HG03103 (cell line): ENCODE results near the gene NHERF2.

Source experiments
- ATAC-seq: cut with Tn5 transposase; IDR thresholded peaks from one replicate; pipeline ENCODE4 v1.9.1; 2021; ENCODE audit warnings: low read depth; ENCODE audit not compliant: unreplicated experiment

NHERF2 gene

DNA sequence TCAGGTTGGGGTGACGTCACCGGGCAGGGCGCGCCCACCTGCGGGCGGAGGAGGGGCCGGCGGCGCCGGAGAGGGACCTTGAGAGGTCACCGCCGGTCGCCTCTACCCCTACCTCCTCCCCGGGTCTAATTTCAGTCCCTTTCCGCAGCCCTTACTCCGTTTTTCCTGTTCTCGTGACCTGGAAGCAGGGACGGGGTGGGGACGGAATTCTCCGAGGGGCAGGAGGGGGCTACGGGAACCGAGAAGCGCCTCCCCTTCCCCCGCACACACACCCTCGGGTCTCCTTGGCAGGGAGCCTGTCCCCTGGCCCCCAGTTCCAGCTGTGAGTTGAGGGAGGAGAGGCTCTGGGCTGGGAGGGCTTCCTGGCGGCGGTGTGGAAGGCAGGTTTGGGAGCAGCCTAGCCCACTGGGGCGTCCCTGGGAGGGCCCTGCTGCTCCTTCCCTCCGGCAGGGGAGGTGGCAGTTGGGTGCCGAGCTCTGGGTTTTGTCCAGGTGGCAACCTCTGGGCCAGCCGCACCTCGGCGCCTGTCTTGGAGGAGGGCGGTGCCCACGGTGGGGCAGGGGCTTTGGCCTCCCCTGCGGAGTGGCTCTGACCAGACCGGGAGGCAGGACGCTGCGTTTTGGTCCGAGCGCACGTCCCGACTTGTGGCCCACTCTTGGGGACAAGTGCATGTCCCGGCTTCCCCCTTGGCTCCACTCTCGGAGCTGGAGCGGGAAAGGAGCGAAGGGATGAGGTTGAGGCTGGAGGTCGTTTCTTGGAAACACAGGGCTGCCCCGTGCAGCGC, 36.2 kb upstream of the NHERF2 start:
- no peak for ATAC-seq

DNA sequence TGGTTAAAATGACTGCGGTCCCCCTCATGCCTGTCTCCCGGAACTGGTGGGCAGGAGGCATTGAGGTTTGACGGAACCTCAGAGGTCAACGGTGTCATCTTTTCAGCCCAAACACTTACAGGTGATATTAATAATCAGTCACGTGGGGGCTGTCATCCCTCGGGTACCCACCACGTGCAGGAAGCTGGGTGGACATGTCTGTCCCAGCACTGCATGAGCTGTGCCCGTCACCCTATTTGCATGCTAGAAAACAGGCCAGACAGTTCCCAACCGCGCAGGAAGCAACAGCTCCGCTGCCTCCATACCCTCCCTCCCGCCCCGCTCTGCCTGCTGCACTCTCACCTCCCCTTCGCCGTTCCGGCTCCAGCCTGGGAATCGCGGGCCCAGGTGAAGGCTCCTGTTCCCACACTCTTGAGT, 35.6 kb upstream of the NHERF2 start:
- ATAC-seq, result no peak

DNA sequence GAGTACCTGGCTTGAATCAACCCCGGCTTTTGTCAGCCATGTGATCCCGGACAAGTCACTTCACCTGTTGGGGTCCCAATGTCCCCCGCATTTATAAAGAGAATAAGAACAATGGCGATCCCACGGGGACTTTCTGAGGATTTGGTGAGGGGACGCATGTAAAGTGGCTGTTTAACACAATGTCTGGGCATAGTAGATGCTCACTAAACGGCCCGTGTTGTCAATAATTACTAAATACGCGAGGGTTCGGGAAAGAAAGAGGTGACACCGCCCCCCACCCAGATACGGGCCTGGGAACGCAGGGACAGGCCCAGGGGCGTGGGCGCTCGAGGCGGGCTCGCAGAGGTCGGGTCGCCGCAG, 35.1 kb upstream of the NHERF2 start:
- peak; percentile 8 for ATAC-seq

DNA sequence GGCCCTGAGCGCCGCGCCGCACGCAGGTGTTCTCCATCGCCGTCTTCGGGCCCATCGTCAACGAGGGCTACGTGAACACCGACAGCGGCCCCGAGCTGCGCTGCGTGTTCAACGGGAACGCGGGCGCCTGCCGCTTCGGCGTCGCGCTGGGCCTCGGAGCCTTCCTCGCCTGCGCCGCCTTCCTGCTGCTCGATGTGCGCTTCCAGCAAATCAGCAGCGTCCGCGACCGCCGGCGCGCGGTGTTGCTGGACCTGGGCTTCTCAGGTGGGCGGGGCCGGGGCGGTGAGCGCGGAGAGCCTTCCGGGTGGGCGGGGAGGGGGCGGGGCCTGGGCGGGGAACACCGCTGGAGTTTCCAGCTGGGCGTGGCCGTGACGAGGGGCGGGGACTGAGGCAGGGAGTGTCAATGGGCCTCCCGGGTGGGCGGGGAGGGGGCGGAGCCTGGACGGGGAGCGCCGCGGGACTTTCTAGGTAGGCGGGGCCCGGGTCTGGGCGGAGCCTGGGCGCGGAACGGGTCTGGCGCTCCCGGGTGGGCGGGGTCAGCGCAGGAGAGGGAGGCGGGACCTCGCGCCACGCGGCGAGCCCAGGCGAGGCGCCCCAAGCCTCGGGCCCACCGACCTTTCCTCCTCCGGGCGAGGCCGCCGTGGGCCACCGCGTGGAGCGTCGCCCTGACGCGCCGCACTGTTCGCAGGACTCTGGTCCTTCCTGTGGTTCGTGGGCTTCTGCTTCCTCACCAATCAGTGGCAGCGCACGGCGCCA, 34.6 kb upstream of the NHERF2 start:
- peak; percentile 44 for ATAC-seq

DNA sequence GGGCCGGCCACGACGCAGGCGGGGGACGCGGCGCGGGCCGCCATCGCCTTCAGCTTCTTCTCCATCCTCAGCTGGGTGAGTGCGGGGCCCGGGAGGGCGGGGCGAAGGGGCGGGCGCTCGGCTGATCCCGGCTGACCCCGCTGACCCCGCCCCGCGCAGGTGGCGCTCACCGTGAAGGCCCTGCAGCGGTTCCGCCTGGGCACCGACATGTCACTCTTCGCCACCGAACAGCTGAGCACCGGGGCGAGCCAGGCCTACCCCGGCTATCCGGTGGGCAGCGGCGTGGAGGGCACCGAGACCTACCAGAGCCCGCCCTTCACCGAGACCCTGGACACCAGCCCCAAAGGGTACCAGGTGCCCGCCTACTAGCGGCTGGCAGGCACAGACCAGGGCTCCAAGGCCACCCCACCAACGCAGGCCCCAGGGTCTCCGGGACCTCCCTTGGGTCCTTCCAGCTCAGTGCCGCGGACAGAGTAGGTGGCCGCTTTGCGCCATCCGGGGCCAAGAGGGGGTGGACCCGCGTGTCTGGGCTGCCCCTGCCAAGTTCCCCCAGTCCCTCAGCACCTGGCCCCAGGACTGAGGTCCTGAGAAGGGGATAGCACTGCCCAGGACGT, 33.9 kb upstream of the NHERF2 start:
- no peak for ATAC-seq

DNA sequence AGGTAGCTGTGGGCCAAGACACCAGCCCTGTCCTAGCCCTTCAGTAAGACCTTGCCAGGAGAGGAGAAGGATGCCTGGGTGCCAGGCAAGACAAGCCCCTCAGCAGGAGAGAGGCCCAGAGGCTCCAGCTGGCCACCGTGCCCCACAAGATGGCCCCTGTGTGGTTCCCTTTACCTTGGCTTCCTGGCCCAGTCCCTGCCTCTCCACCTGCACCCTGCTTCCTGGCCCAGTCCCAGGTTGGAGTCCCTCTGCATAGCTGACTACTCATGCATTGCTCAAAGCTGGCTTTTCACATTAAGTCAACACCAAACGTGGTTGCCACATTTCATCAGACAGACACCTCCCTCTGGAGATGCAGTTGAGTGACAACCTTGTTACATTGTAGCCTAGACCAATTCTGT, 33.0 kb upstream of the NHERF2 start:
- no peak for ATAC-seq

DNA sequence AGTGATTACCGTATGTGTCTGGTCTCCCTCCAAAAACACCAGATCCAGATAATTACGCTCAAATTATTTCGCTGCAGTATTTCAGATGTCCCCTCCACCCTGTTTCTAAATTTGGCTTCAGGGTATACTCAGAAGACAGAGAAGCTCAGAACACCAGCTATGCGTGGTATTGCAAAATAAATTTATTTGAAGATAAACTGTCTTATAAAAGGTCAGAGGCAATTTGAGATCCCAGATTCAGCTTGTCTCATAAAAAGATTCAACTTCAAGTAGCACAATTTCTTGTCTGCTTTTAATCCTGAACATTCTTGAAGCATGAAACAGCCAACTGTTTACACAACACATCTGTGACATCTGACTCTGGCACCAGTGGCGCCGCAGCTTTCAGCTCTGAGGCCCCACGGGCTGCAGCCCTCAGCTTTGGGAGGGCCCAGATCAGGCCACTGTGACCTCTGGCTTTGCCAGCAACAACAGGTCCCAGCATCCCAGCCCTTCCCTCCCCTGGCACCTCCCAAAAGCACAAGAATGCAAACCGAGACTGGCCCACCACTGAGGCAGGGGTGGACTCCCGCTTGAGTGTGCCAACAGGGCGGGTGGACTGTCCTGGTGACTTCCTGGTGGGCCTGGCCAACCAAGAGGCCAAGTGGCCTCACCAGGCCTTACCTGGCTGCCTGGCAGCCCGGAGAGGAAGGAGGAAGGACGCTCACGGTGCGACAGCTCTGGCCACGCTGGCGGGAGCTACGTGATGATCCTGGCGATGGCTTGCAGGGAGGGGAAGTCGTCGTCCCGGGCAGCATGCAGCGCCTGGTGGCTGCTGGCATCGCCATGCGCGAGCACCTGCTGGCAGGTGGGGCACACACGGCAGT, 29.0 kb upstream of the NHERF2 start:
- ATAC-seq, result no peak

DNA sequence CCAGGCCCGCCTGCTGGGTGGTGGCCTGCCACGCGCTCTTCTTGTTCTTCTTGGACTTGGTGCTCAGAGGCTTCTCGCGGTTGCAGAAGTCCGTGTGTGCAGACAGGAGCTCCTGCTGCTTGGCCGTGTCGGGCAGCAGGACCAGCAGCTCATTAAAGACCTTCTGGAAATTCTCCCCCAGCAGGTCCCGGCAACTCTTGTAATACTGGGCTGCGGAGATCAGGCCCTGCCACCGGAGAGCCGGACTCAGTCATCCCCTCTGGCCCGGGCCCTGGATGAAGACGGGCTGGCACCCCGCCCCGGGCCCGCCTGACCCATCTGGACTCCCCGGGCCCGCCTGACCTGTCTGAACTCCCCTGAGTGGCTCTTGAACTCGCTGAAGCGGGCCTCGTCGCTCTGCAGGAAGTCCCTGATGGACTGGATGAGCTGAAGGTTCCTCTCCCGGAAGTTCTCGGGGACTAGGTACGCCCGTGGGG, 28.3 kb upstream of the NHERF2 start:
- ATAC-seq, result no peak

DNA sequence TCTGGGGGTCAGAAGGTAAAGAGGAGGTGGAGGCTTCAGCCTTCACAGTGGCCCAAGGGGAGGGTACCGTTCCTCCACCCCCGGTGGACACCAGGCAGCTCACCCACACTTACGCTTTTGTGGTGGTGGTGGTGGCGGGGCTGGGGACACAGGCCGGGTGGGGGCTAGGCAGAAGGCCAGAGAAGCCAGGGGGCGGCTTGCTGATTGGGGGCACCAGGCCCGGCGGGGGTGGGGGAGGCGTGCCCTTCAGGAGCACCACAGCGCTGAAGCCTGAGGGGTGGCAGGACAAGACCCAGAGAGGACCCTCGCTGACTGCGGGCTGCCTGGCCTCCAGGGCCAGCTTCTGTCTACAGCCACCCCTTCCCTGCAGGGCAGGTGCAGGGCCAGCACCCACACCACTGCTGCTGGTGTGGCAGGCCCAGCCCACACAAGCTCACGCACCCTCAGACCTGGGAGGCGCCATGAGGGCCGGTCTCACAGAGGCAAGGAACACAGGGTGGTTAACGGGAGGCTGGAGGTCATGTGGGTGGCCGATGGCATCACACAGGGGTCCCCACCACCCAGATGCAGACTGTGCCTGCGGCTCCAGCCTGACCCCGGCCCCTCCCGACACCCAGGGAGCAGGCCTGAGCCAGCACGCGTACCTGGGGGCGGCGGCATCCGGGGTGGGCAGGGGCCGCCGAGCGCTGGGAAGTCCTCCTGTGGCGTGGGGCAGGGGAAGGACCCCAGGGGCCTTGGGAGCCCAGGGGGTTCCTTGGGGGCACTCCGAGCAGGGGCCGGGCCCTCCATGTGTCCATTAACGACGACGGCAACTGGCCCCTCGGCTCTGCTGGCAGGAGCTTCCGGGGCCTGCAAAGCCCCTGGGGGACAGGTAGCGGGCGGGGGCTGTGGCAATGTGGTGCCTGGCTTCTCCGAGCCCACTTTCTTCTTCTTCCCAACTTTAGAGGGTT, 27.6 kb upstream of the NHERF2 start:
- ATAC-seq, result no peak

DNA sequence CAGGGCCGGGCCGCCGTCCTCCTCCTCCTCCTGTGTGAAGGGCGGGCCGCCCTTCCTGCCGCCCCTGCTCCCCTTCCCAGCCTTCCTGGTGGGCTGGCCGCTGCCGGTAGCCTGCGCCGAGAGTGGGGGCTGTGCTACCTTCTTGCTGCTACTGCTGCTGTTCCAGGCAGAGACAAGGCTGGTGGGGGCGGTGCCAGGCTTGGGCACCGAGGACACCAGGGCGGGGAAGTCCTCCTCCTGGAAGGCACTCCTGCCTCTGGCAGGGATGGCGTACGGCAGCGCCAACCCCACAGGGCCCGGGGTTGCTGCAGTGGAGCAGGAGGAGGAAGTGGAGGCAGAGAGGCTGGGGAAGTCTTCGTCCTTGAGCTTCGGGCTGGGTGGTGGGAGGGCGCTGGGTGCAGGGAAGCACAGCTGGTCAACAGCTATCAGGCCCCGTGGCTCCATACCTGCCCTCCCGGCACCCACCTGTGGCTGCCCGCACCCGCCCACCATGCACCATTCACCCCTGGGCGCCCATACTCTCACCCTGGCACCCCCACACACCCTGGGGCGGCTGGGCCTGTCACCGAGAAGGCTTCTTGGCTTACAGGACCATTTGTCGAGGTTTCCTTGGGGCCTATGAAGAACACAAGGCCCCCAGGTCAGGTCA, 26.7 kb upstream of the NHERF2 start:
- no peak for ATAC-seq

DNA sequence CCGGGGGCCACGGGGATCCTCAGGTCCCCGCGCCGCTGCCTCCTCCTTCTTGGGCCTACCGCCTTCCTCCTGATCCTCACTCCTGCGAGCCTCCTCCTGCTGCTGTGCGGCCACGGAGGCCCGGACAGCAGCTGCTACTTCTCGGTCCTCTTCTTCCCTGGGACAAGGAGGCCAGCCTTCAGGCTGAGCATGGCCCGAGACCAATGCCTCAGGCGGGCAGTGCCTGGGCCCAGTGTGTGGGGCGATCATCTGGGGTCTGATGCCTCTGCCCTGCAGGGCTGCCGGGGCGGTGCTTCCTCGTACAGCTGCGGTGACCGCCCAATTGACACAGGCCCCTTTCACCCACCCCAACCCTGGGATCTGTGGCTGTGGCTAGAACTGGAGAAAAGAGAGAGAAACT, 25.7 kb upstream of the NHERF2 start:
- ATAC-seq, result no peak

DNA sequence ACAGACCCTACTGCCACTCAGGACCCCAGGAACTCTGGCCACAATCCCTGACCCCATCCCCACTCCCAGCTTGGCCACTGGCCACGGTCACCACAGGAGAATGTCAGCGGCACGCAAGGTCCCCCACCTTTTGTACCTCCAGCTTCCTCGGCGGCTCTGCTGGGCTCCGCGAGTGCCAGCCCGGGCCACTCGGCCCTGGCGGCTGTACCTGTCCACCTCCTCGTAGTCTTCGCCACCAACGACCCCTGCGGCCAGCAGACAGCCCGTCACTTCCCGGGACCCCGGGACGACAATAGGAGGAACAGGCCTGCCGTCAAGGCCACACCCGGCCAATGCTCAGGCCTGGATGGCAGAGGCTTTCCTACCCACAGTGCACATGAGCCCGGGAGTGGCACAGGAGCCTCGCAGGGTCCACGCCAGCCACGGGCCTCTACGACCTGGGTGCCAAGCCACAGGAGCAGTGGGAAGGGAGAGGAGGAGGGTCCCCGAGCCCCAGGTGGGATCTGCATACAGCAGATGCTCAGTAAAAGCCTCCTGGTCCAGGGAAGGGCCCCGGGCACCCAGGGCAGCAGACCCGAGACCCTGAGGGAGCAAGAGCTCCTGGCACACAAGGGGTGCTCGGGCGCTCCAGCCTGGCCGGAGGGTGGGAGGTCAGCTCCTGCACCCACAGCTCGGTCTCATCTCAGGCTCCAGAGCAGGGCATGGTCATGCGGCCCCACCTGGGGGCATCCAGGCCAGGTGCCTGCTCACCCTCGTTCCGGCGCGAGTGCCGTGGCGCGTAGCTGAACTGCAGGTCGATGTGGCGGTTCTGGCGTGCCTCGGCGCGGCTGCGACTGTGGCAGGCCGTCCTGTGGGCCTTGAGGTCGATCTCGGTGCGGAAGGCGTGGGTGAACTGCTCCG, 25.0 kb upstream of the NHERF2 start:
- ATAC-seq, result no peak

DNA sequence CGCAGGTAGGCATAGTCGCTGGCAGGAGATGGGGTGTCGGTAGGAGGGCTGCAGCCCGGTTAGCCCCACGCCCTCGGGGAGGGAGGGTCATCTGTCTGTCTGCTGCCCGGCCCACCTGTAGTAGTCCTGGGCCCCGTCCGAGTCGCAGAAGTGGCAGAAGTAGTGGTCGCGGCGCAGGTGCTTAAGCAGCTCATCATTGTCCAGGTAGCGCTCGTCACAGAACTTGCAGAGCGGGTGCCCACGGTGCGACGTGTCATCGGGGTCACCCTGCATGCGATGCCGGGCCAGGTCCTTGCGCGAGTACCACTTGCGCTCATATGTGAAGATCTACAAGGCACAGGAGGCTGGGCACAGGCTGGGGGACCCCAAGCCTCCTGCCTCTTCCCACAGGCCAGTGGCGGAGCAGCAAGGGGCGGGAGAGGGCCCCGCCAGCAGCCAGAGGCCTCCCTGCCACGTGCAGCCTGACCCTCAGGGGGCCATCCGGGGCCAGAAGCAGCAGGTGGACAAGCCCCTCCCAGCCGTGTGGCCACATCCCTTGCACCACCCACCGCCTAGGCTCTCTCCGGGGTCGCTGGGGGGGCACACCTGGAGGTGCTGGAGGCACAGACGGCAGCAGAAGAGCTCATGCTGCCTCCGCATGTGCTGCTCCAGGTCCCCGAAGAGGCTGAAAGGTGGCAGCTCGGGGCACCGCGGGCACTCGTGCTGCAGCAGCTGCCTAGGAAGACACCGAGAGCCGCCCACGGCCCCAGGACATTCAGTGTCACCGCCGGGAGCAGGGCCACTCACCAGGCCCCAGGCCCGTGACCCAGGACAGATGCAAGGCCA, 24.1 kb upstream of the NHERF2 start:
- ATAC-seq, result no peak

DNA sequence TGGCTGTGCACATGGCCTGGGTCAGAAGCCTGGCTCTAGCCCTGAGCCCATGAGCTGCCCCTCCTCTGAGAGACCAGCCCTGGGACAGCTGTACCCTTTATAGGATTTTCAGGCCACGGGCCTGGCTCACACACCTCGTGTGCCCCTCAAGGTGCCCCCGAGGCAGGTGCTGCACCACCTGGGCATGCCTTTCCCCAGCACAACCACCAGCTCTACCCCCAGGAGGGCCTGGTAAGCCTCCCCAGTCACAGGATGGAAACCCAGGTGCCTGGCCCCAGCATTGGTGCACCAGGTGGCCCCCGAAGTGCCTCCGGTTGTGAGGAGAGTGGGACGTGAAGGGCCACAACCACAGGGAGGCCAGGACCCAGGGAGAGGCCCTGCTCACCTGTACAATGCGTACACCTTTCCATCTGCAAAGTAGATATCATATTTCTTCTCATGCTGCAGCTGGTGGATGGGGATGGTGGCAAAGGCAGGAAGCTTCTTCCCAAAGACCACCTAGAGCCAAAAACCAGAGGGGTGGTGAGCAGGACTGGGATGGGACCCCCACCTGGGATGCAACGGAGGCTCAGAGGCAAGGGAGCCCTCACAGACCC, 23.4 kb upstream of the NHERF2 start:
- ATAC-seq, result no peak

DNA sequence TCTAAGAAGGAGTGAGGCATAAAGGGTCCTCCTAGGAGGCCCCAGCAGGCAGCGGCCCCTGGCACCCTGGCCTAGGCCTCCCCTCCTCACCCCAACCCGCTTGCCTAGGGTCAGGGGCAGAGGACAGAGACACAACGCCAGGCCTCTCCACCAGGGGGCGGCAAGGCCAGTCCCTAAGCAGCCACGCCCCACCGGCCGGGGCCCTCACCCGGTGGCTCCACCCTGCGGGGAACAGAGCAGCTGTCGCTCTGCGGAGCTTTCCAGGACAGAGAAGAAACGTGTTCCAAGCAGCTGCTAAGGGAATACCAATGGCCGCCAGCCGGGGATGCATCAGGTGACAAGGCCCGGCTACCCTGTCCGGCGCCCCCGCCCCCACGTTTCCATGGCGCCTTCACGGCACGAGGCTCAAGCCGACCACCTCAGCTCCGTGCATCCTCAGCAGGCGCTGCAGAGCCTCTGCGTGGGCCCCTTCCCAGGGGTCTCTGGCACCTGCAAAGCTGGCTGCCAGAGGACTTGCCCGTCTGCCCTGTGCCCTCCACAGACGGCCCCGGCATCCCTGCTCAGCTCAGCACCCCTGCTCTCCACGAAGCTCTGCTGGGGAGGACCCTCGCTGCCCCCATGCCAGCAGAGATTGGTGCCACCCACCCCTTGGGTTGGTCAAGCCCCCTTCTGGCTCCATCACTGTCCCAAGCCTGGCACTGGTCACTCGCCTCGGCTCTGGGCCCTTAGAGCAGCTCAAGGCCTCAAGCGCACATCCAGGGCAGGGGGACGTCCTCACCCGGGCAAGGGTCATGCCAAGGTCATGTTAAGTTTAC, 22.7 kb upstream of the NHERF2 start:
- ATAC-seq, result peak; percentile 56
